Adrenal gland (tissue), 12 donors: ENCODE results near the gene HSFX1. TPM values are rescaled to one million over a fixed set of nuclear protein-coding genes. Genes with fewer than 3 reads are reported as not detected.
"Not testable (repeated sequence)": the region's sequence is repeated elsewhere in the genome, so short reads cannot be mapped to it uniquely, and the experiment has no call there.

ENCODE experiments used
- DNase-seq, 7 donors: peaks; one replicate each; pipeline ENCODE4 v3.0.0-alpha.2; 2019 to 2020
- H3K27ac ChIP-seq, 5 donors: fragments of 200-600 bp; sonication (generic) in 4 of 5; 1 replicate in 3 of 5; 2 replicates in 2 of 5; pipeline versions ENCODE4 v1.5.1 to v1.8.0; 2016 to 2020; ENCODE audit warnings: mild to moderate bottlenecking in 1 of 5
- H3K27me3 ChIP-seq: fragments of 200-600 bp; 2 replicates; pipeline ENCODE4 v1.8.0; 2021
- H3K36me3 ChIP-seq, 2 donors: fragments of 200-600 bp; replicated peaks in 1 of 2; 1 replicate in 1 of 2; 2 replicates in 1 of 2; pipeline versions ENCODE4 v1.5.1 to v1.8.0; 2018 to 2022
- H3K4me1 ChIP-seq, 2 donors: fragments of 200-600 bp; replicated peaks in 1 of 2; 1 replicate in 1 of 2; 2 replicates in 1 of 2; pipeline versions ENCODE4 v1.5.1 to v1.8.0; 2018 to 2021
- H3K4me3 ChIP-seq, 4 donors: fragments of 200-600 bp; sonication (generic) in 3 of 4; one replicate each; pipeline ENCODE4 v1.5.1; 2016 to 2018
- H3K9me3 ChIP-seq, 3 donors: fragments of 200-600 bp; sonication (generic) in 1 of 3; replicated peaks in 1 of 3; 1 replicate in 2 of 3; 2 replicates in 1 of 3; pipeline versions ENCODE4 v1.5.1 to v1.8.0; 2016 to 2021
- CTCF ChIP-seq, 6 experiments: fragments of 450-650 bp in 4 of 6; fragments of 200-600 bp in 2 of 6; sonication (generic) in 1 of 6; IDR thresholded peaks; 1 replicate in 5 of 6; 2 replicates in 1 of 6; pipeline versions ENCODE4 v1.5.1 to v1.8.0; 2016 to 2021; ENCODE audit warnings: antibody characterized with exemption in 6 of 6, mild to moderate bottlenecking in 2 of 6, moderate library complexity in 1 of 6
- WGBS, 4 donors: extraction: QIAGEN DNeasy Blood & Tissue Kit in 2 of 4; methylation state at CpG; one replicate each; pipeline versions ENCODE4 v1.1.5 to v1.1.7; 2013 to 2017; 5-methylcytosine and 5-hydroxymethylcytosine counted together
- intact Hi-C, 2 donors: fragments of 100-400 bp; cut with DNase I; formaldehyde crosslinking; loops; one replicate each; pipeline versions ENCODE4 v1.14.1 to v1.15.0; 2022 to 2023
- polyA plus RNA-seq, 3 donors: library from polyadenylated mRNA; stranded (reverse); fragments of 200-250 nt in 2 of 3; fragments of 350-450 nt in 1 of 3; fragmentation: Illumina TruSeq in 1 of 3; extraction: RNeasy Lipid Tissue Mini Kit (QIAGEN cat#74804) in 1 of 3; gene quantifications; one replicate each; pipeline ENCODE4 v1.2.3, GENCODE V29; 2013 to 2014
- total RNA-seq, 9 donors: library from RNA; depleted of rRNA in 4 of 9; stranded (reverse); fragments of >200 nt in 4 of 9; fragments of 120-200 nt in 1 of 9; fragmentation: NEBNext Ultra II Directional in 1 of 9; extraction: Animal tissue kit (Norgen Biotek cat#: 25700) in 1 of 9; gene quantifications; one replicate each; pipeline versions ENCODE4 v1.1.0 to v1.2.4, GENCODE V29; 2013 to 2023
- donor health status: healthy with polysubstance abuse.
- donor health status: Bipolar disorder and iron deficiency.
- donor health status: DM: yes; HTN: yes; CAD: no.
- donor health status: DM: no; HTN: no; CAD: no.
- donor health status: DM: no; HTN: no; CAD: no.
- donor health status: DM: yes; HTN: yes; CAD: no.

The HSFX1 gene
- total and polyA plus RNA-seq, 12 donors: 0.21 to 2.3 (median 0.92) TPM

- intact Hi-C loops: no loop called here
- DNase-seq: peak in 1 of 7 donors; percentile 4
- 65 to 77% (median 66%) methylated on average over 6 to 10 of the region's 11 CpGs; no CpG with 5 or more reads in 1 of the 4 donors for WGBS, 4 donors
- no peaks in the 10 kb centered on the region for H3K9me3 ChIP-seq
- no peak overlapping the region for H3K27ac ChIP-seq
- no peaks in the 10 kb centered on the region for H3K4me1 ChIP-seq
- no peak for TF ChIP-seq CTCF (IDR thresholded peaks at IDR 0.05)
- H3K4me3 ChIP-seq: no peak overlapping the region
- no peaks in the 10 kb centered on the region for H3K27me3 ChIP-seq
- H3K36me3 ChIP-seq: no peaks in the 10 kb centered on the region
These were observed 10.9 kb upstream of the HSFX1 start for GRCh38 chrX:149762696-149763614.

- 59 to 95% (median 67%) methylated on average over 3 of the region's 12 CpGs; no CpG with 5 or more reads in 1 of the 4 donors for WGBS, 4 donors
- intact Hi-C loops, H3K36me3 ChIP-seq: not testable (repeated sequence)
These were observed 3.5 kb upstream of the HSFX1 start for GRCh38 chrX:149770344-149770743.

GRCh38 chrX:149773026-149773425 is 842 bp upstream of the HSFX1 start:
- H3K27me3 ChIP-seq, H3K4me1 ChIP-seq, H3K4me3 ChIP-seq, H3K9me3 ChIP-seq, H3K27ac ChIP-seq, H3K36me3 ChIP-seq, intact Hi-C loops, DNase-seq: not testable (repeated sequence)
- WGBS, 4 donors: no CpG with 5 or more reads among the region's 9 CpGs

More at GRCh38 chrX:149770344-149770743, 3.5 kb upstream of the HSFX1 start:
- peak in 1 of 7 donors; percentile 3 for DNase-seq
- H3K4me3 ChIP-seq, H3K4me1 ChIP-seq, H3K27ac ChIP-seq, H3K9me3 ChIP-seq, H3K27me3 ChIP-seq: not testable (repeated sequence)

- H3K27ac ChIP-seq, H3K4me1 ChIP-seq, H3K9me3 ChIP-seq, H3K4me3 ChIP-seq, DNase-seq, intact Hi-C loops, H3K36me3 ChIP-seq, H3K27me3 ChIP-seq: not testable (repeated sequence)
- no CpG with 5 or more reads among the region's 7 CpGs for WGBS, 4 donors
These were observed 4.1 kb downstream of the HSFX1 start for GRCh38 chrX:149777999-149778398.

- H3K27me3 ChIP-seq, intact Hi-C loops, H3K9me3 ChIP-seq, H3K36me3 ChIP-seq, H3K27ac ChIP-seq, H3K4me1 ChIP-seq, H3K4me3 ChIP-seq, DNase-seq: not testable (repeated sequence)
- no CpG with 5 or more reads among the region's 14 CpGs for WGBS, 4 donors
These were observed 7.9 kb downstream of the HSFX1 start, which contains the start of gene MAGEA9 for GRCh38 chrX:149781727-149782126. Gene MAGEA9 (plus strand): TSS chrX:149781930. CDS start chrX:149786211, 4,281 bp downstream.

- H3K27me3 ChIP-seq, H3K9me3 ChIP-seq, DNase-seq, H3K4me3 ChIP-seq, H3K27ac ChIP-seq, H3K36me3 ChIP-seq, H3K4me1 ChIP-seq, intact Hi-C loops: not testable (repeated sequence)
- no CpG with 5 or more reads among the region's 1 CpG for WGBS, 4 donors
These were observed 21.7 kb downstream of the HSFX1 start for GRCh38 chrX:149795531-149795930.
